Heart right ventricle (tissue), 16 donors: ENCODE results near the gene GTF2H4. TPM values are rescaled to one million over a fixed set of nuclear protein-coding genes. Genes with fewer than 3 reads are reported as not detected.
"Not testable (repeated sequence)": the region's sequence is repeated elsewhere in the genome, so short reads cannot be mapped to it uniquely, and the experiment has no call there.

Source experiments
- ATAC-seq, 8 donors: fragments of 200-7000 bp; cut with Tn5 transposase; one replicate each; pipeline ENCODE4 v1.9.1; 2020; ENCODE audit warnings: mild to moderate bottlenecking in 8 of 8, moderate library complexity in 8 of 8, moderate number of reproducible peaks in 1 of 8
- DNase-seq, 2 donors: peaks; one replicate each; pipeline ENCODE4 v3.0.0-alpha.2; 2020
- H3K27ac ChIP-seq, 10 donors: fragments of 200-600 bp; sonication (generic) in 2 of 10; one replicate each; pipeline versions ENCODE4 v1.5.0 to v1.8.0; 2020 to 2022; ENCODE audit warnings: mild to moderate bottlenecking in 3 of 10
- H3K27me3 ChIP-seq, 7 donors: fragments of 200-600 bp; one replicate each; pipeline ENCODE4 v1.8.0; 2021 to 2022; ENCODE audit warnings: mild to moderate bottlenecking in 2 of 7
- H3K36me3 ChIP-seq, 9 donors: fragments of 200-600 bp; sonication (generic) in 1 of 9; one replicate each; pipeline versions ENCODE4 v1.5.0 to v1.8.0; 2020 to 2022; ENCODE audit warnings: mild to moderate bottlenecking in 2 of 9
- H3K4me1 ChIP-seq, 9 donors: fragments of 200-600 bp; sonication (generic) in 1 of 9; one replicate each; pipeline versions ENCODE4 v1.5.0 to v1.8.0; 2020 to 2022; ENCODE audit warnings: mild to moderate bottlenecking in 4 of 9
- H3K4me3 ChIP-seq, 10 donors: fragments of 200-600 bp; sonication (generic) in 2 of 10; one replicate each; pipeline versions ENCODE4 v1.5.0 to v1.8.0; 2020 to 2022; ENCODE audit warnings: mild to moderate bottlenecking in 7 of 10, moderate library complexity in 2 of 10
- H3K9me3 ChIP-seq, 11 donors: fragments of 200-600 bp in 10 of 11; sonication (generic) in 2 of 11; one replicate each; pipeline versions ENCODE4 v1.5.0 to v1.8.0; 2013 to 2022; ENCODE audit warnings: mild to moderate bottlenecking in 2 of 11, control low read depth in 1 of 11, moderate library complexity in 1 of 11
- CTCF ChIP-seq, 9 donors: fragments of 200-600 bp; sonication (generic) in 2 of 9; IDR thresholded peaks; one replicate each; pipeline versions ENCODE4 v1.5.0 to v1.8.0; 2021 to 2022; ENCODE audit warnings: antibody characterized with exemption in 9 of 9, mild to moderate bottlenecking in 5 of 9, moderate library complexity in 1 of 9
- WGBS, 2 donors: extraction: QIAGEN DNeasy Blood & Tissue Kit; methylation state at CpG; one replicate each; pipeline ENCODE4 v1.1.7; 2013; ENCODE audit warnings: inconsistent platforms in 1 of 2; 5-methylcytosine and 5-hydroxymethylcytosine counted together
- intact Hi-C, 10 donors: fragments of 100-400 bp; cut with DNase I; formaldehyde crosslinking; loops; one replicate each; pipeline versions ENCODE4 v1.11.1 to v1.14.2; 2022
- polyA plus RNA-seq, 2 donors: library from polyadenylated mRNA; stranded (reverse); fragments of 200-250 nt; gene quantifications; one replicate each; pipeline ENCODE4 v1.2.3, GENCODE V29; 2013
- total RNA-seq, 10 donors: library from RNA; stranded (reverse); fragmentation: NEBNext Ultra II Directional in 3 of 10; extraction: Animal tissue kit (Norgen Biotek cat#: 25700) in 3 of 10; gene quantifications; one replicate each; pipeline versions ENCODE4 v1.2.1 to v1.2.4, GENCODE V29; 2021 to 2023
- donor health status: Arrhythmogenic right ventricular cardiomyopathy.
- donor health status: ischemic (EF 13 %, LVEDD 7.1; RV severe dilation, severe dysfunction).
- donor health status: healthy with polysubstance abuse.
- donor health status: DM: no; HTN: yes; CAD: no.
- donor health status: DM: no; HTN: no; CAD: no.
- donor health status: ischemic (EF 25% LVEDD 6.9; RV normal size, moderate dysfunction).
- donor health status: ischemic (EF 25% LVEDD 5.7; RV mildly dilated, moderate dysfunction).
- donor health status: healthy.
- donor health status: DM: yes; HTN: yes; CAD: no.
- donor health status: Ischemic cardiomyopathy.
- donor health status: ischemic (EF 35%, LVEDD 5.7; RV mildly dilated, moderate dysfunction).
- donor health status: nonischemic (EF 11% LVEDD 7.7; RV severe dilation, severe dysfunction).
- donor health status: DM: yes; HTN: yes; CAD: no.
- donor health status: PGD.
- donor health status: ischemic (EF 29% LVEDD 5.4; RV normal size, mild dysfunction).
- donor health status: nonischemic (EF 23%, LVEDD 6.1; RV moderate dilation, normal function).

GTF2H4 gene
- total and polyA plus RNA-seq, 12 donors, result 8.3 to 27.0 (median 13.2) TPM

- ATAC-seq (no peak), DNase-seq (no peak)
- intact Hi-C loops, result loop anchor here in 7 of 10 donors (2.0 to 10.0 kb wide), 7 partner anchors 125 to 170 kb away; no protein-coding TSS in a partner anchor
- TF ChIP-seq CTCF (IDR thresholded peaks at IDR 0.05), result no peak
- H3K4me3 ChIP-seq, result no peak overlapping the region
- H3K9me3 ChIP-seq, result no peaks in the 10 kb centered on the region
- no peaks in the 10 kb centered on the region for H3K27me3 ChIP-seq
- H3K36me3 ChIP-seq, result peaks cover 0 to 72% (median 46%) of the 10 kb centered on the region in 9 donors
- H3K4me1 ChIP-seq, result peaks cover 5 to 26% (median 23%) of the 10 kb centered on the region in 9 donors
- WGBS, 2 donors, result 94 to 95% methylated on average over 8 of the region's 8 CpGs
- H3K27ac ChIP-seq, result no peak overlapping the region
Observed at GRCh38 chr6:30917487-30917886, 9.5 kb downstream of the GTF2H4 start.

GRCh38 chr6:30918670-30919069, 10.7 kb downstream of the GTF2H4 start:
- ATAC-seq (no peak), DNase-seq (no peak)
- Histone ChIP-seq H3K36me3 (peaks cover 0 to 76% (median 52%) of the 10 kb centered on the region in 9 donors), H3K27ac (no peak overlapping the region), H3K9me3 (no peaks in the 10 kb centered on the region), H3K4me3 (no peak overlapping the region), H3K4me1 (peaks cover 5 to 24% (median 19%) of the 10 kb centered on the region in 9 donors), H3K27me3 (no peaks in the 10 kb centered on the region)
- no peak for TF ChIP-seq CTCF (IDR thresholded peaks at IDR 0.05)
- 93% methylated on average over 8 of the region's 8 CpGs for WGBS, 2 donors
- intact Hi-C loops, result loop anchor here in 6 of 10 donors (5.0 to 10.0 kb wide), 6 partner anchors 124 to 169 kb away; no protein-coding TSS in a partner anchor

GRCh38 chr6:30922447-30922852, 14.4 kb downstream of the GTF2H4 start:
- no peaks in the 10 kb centered on the region for H3K9me3 ChIP-seq
- peaks cover 0 to 97% (median 52%) of the 10 kb centered on the region in 9 donors for H3K36me3 ChIP-seq
- intact Hi-C loops, result loop anchor here in 2 of 10 donors (5.0 to 10.0 kb wide), 3 partner anchors 122 to 155 kb away; no protein-coding TSS in a partner anchor
- H3K4me1 ChIP-seq, result peaks cover 0 to 16% (median 0%) of the 10 kb centered on the region in 9 donors
- no peak for TF ChIP-seq CTCF (IDR thresholded peaks at IDR 0.05)
- H3K4me3 ChIP-seq, result no peak overlapping the region
- no peaks in the 10 kb centered on the region for H3K27me3 ChIP-seq
- no peak overlapping the region for H3K27ac ChIP-seq
- ATAC-seq, result no peak
- no peak for DNase-seq
- 92 to 94% methylated on average over 7 of the region's 7 CpGs for WGBS, 2 donors

GRCh38 chr6:30924040-30924627, 16.1 kb downstream of the GTF2H4 start:
- whole genome bisulfite sequencing, 2 donors, result 79 to 82% methylated on average over 9 of the region's 9 CpGs
- not testable (repeated sequence) for H3K27ac ChIP-seq, H3K27me3 ChIP-seq, DNase-seq, H3K4me3 ChIP-seq
- Histone ChIP-seq H3K9me3 (peaks cover 0 to 12% (median 0%) of the 10 kb centered on the region in 11 donors), H3K4me1 (peaks cover 0 to 16% (median 0%) of the 10 kb centered on the region in 9 donors), H3K36me3 (peaks cover 0 to 84% (median 41%) of the 10 kb centered on the region in 9 donors)
- peak in 6 of 8 donors; percentile 12 to 72 (median 58) for ATAC-seq
- intact Hi-C loops, result loop anchor here in 2 of 10 donors (5.0 to 10.0 kb wide), 3 partner anchors 121 to 153 kb away; no protein-coding TSS in a partner anchor

GRCh38 chr6:30926644-30927043, 18.6 kb downstream of the GTF2H4 start:
- H3K27ac ChIP-seq, result no peak overlapping the region
- intact Hi-C loops, result loop anchor here in 1 of 10 donors (10.0 kb wide), 1 partner anchor 118 kb away; no protein-coding TSS in a partner anchor
- ATAC-seq (peak in 7 of 8 donors; percentile 49 to 93 (median 65)), DNase-seq (no peak)
- H3K36me3 ChIP-seq, result peaks cover 0 to 59% (median 16%) of the 10 kb centered on the region in 9 donors
- H3K4me1 ChIP-seq, result peaks cover 0 to 16% (median 0%) of the 10 kb centered on the region in 9 donors
- H3K4me3 ChIP-seq, result no peak overlapping the region
- no peaks in the 10 kb centered on the region for H3K27me3 ChIP-seq
- peaks cover 0 to 13% (median 0%) of the 10 kb centered on the region in 11 donors for H3K9me3 ChIP-seq
- WGBS, 2 donors, result 76 to 87% methylated on average over 4 of the region's 4 CpGs
- no peak for TF ChIP-seq CTCF (IDR thresholded peaks at IDR 0.05)

- DNase-seq, H3K27me3 ChIP-seq, H3K4me3 ChIP-seq: not testable (repeated sequence)
Observed at GRCh38 chr6:30927080-30927479, 19.1 kb downstream of the GTF2H4 start.

More at GRCh38 chr6:30927080-30927479, 19.1 kb downstream of the GTF2H4 start:
- peaks cover 0 to 54% (median 12%) of the 10 kb centered on the region in 9 donors for H3K36me3 ChIP-seq
- intact Hi-C loops, result loop anchor here in 1 of 10 donors (10.0 kb wide), 1 partner anchor 118 kb away; no protein-coding TSS in a partner anchor
- 92 to 94% methylated on average over 3 of the region's 3 CpGs for WGBS, 2 donors
- ATAC-seq, H3K27ac ChIP-seq: not testable (repeated sequence)
- H3K4me1 ChIP-seq, result peaks cover 0 to 16% (median 0%) of the 10 kb centered on the region in 9 donors
- peaks cover 0 to 13% (median 0%) of the 10 kb centered on the region in 11 donors for H3K9me3 ChIP-seq
